Skeletal muscle satellite cell (primary cell): Measurements from ENCODE around the gene CACNG6. TPM values are rescaled to one million over a fixed set of nuclear protein-coding genes. Genes with fewer than 3 reads are reported as not detected.
"Not testable (repeated sequence)": the region's sequence is repeated elsewhere in the genome, so short reads cannot be mapped to it uniquely, and the experiment has no call there.

Experiments
- H3K27me3 ChIP-seq: 2 replicates; pipeline ENCODE4 v1.7.0; 2013; ENCODE audit warnings: low read length; ENCODE audit not compliant: control insufficient read depth, insufficient read depth
- H3K36me3 ChIP-seq: 2 replicates; pipeline ENCODE4 v1.7.0; 2013; ENCODE audit warnings: mild to moderate bottlenecking, control low read depth, low read length; ENCODE audit not compliant: insufficient read depth
- H3K4me1 ChIP-seq: 2 replicates; pipeline ENCODE4 v1.7.0; 2013; ENCODE audit warnings: low read length; ENCODE audit not compliant: control insufficient read depth, insufficient read depth
- H3K4me2 ChIP-seq: 2 replicates; pipeline ENCODE4 v1.7.0; 2013; ENCODE audit warnings: mild to moderate bottlenecking, low read length
- H3K4me3 ChIP-seq: 2 replicates; pipeline ENCODE4 v1.7.0; 2013; ENCODE audit warnings: low read length
- H3K9ac ChIP-seq: 2 replicates; pipeline ENCODE4 v1.7.0; 2013; ENCODE audit warnings: mild to moderate bottlenecking, low read depth, low read length, moderate library complexity
- H3K9me3 ChIP-seq: replicated peaks from 2 replicates; pipeline ENCODE4 v1.7.0; 2013; ENCODE audit warnings: mild to moderate bottlenecking, control low read depth, low read length
- total RNA-seq: library from RNA; depleted of rRNA; stranded (reverse); fragments of >200 nt; gene quantifications from 2 replicates; pipeline ENCODE4 v1.2.3, GENCODE V29; 2012; rRNA removed

Gene CACNG6
- 0.25 and 0.66 TPM in 2 replicates for total RNA-seq

- Histone ChIP-seq H3K27me3 (peaks cover 30% of the 10 kb centered on the region), H3K9ac (no peak within 1 kb of the TSS), H3K4me1 (peaks cover 11% of the 10 kb centered on the region), H3K9me3 (no peaks in the 10 kb centered on the region), H3K4me2 (peak within 1 kb of the TSS; percentile 49), H3K36me3 (no peaks in the 10 kb centered on the region), H3K4me3 (peak within 1 kb of the TSS; percentile 47)
Measured at GRCh38 chr19:53991224-53992113, at the start of gene CACNG6. Gene CACNG6 (plus strand): TSS chr19:53991637. CDS start chr19:53992878, 1,241 bp downstream.

GRCh38 chr19:53942001-53942786, 49.2 kb upstream of the CACNG6 start:
- Histone ChIP-seq H3K4me3 (no peak overlapping the region), H3K27me3 (peaks cover 15% of the 10 kb centered on the region), H3K4me2 (no peak overlapping the region)

GRCh38 chr19:53944416-53944815, 47.0 kb upstream of the CACNG6 start:
- Histone ChIP-seq H3K27me3 (peaks cover 15% of the 10 kb centered on the region), H3K36me3 (no peaks in the 10 kb centered on the region), H3K4me2 (no peak overlapping the region), H3K9ac (no peak overlapping the region), H3K4me3 (no peak overlapping the region), H3K9me3 (no peaks in the 10 kb centered on the region), H3K4me1 (no peaks in the 10 kb centered on the region)

More at GRCh38 chr19:53942001-53942786, 49.2 kb upstream of the CACNG6 start:
- Histone ChIP-seq H3K9me3 (no peaks in the 10 kb centered on the region), H3K4me1 (no peaks in the 10 kb centered on the region), H3K36me3 (no peaks in the 10 kb centered on the region), H3K9ac (no peak overlapping the region)

- Histone ChIP-seq H3K4me1 (no peaks in the 10 kb centered on the region), H3K36me3 (no peaks in the 10 kb centered on the region), H3K4me3 (no peak overlapping the region), H3K4me2 (no peak overlapping the region), H3K9me3 (no peaks in the 10 kb centered on the region), H3K9ac (no peak overlapping the region), H3K27me3 (peaks cover 15% of the 10 kb centered on the region)
Measured at GRCh38 chr19:53944933-53945332, 46.5 kb upstream of the CACNG6 start.

- H3K36me3 ChIP-seq: no peaks in the 10 kb centered on the region
- peaks cover 15% of the 10 kb centered on the region for H3K27me3 ChIP-seq
Measured at GRCh38 chr19:53945441-53945840, 46.0 kb upstream of the CACNG6 start.

GRCh38 chr19:53945998-53946397, 45.4 kb upstream of the CACNG6 start:
- Histone ChIP-seq H3K36me3 (no peaks in the 10 kb centered on the region), H3K27me3 (peaks cover 15% of the 10 kb centered on the region), H3K9ac (no peak overlapping the region), H3K4me3 (no peak overlapping the region), H3K4me1 (no peaks in the 10 kb centered on the region), H3K4me2 (no peak overlapping the region), H3K9me3 (no peaks in the 10 kb centered on the region)

More at GRCh38 chr19:53945441-53945840, 46.0 kb upstream of the CACNG6 start:
- Histone ChIP-seq H3K4me3 (no peak overlapping the region), H3K9me3 (no peaks in the 10 kb centered on the region), H3K9ac (no peak overlapping the region), H3K4me1 (no peaks in the 10 kb centered on the region), H3K4me2 (no peak overlapping the region)

- Histone ChIP-seq H3K36me3 (no peaks in the 10 kb centered on the region), H3K9ac (no peak overlapping the region), H3K4me1 (no peaks in the 10 kb centered on the region), H3K4me3 (no peak overlapping the region), H3K27me3 (peaks cover 5% of the 10 kb centered on the region), H3K9me3 (no peaks in the 10 kb centered on the region), H3K4me2 (no peak overlapping the region)
Measured at GRCh38 chr19:53947624-53948023, 43.8 kb upstream of the CACNG6 start.

- H3K4me1 ChIP-seq, H3K9me3 ChIP-seq, H3K4me2 ChIP-seq, H3K27me3 ChIP-seq, H3K9ac ChIP-seq, H3K36me3 ChIP-seq, H3K4me3 ChIP-seq: not testable (repeated sequence)
Measured at GRCh38 chr19:53948611-53949010, 42.8 kb upstream of the CACNG6 start.

- Histone ChIP-seq H3K27me3 (peaks cover 3% of the 10 kb centered on the region), H3K4me2 (no peak overlapping the region), H3K36me3 (no peaks in the 10 kb centered on the region), H3K9me3 (no peaks in the 10 kb centered on the region), H3K4me1 (no peaks in the 10 kb centered on the region), H3K9ac (no peak overlapping the region), H3K4me3 (no peak overlapping the region)
Measured at GRCh38 chr19:53951436-53951835, 40.0 kb upstream of the CACNG6 start.

GRCh38 chr19:53951947-53952346, 39.5 kb upstream of the CACNG6 start:
- Histone ChIP-seq H3K4me3 (no peak overlapping the region), H3K27me3 (peaks cover 3% of the 10 kb centered on the region), H3K4me2 (no peak overlapping the region), H3K9ac (no peak overlapping the region), H3K4me1 (no peaks in the 10 kb centered on the region), H3K9me3 (no peaks in the 10 kb centered on the region), H3K36me3 (no peaks in the 10 kb centered on the region)

- no peaks in the 10 kb centered on the region for H3K36me3 ChIP-seq
- H3K4me2 ChIP-seq: no peak overlapping the region
- H3K9ac ChIP-seq: no peak overlapping the region
- H3K4me3 ChIP-seq: no peak overlapping the region
- peaks cover 16% of the 10 kb centered on the region for H3K27me3 ChIP-seq
- H3K9me3 ChIP-seq: no peaks in the 10 kb centered on the region
- no peaks in the 10 kb centered on the region for H3K4me1 ChIP-seq
Measured at GRCh38 chr19:53953383-53953782, 38.1 kb upstream of the CACNG6 start.
